ENCODE results near the gene ABTB2. TPM values are rescaled to one million over a fixed set of nuclear protein-coding genes. Genes with fewer than 3 reads are reported as not detected.
"Not testable (repeated sequence)": the region's sequence is repeated elsewhere in the genome, so short reads cannot be mapped to it uniquely, and the experiment has no call there.

Gene ABTB2
- total RNA-seq, 1 donor from 2014 or later, result 15.9 TPM

GRCh38 chr11:34190192-34191139 is 167.3 kb downstream of the ABTB2 start:
- intact Hi-C loops (cut with DNase I), result no loop called here
- DNase-seq (no peak), ATAC-seq (ENCODE audit: poor library complexity) (no peak)

GRCh38 chr11:34189191-34189590 is 168.6 kb downstream of the ABTB2 start:
- DNase-seq, result no peak
- intact Hi-C loops (cut with DNase I), result no loop called here
- no peak for ATAC-seq (ENCODE audit: poor library complexity)

GRCh38 chr11:34188181-34188580 is 169.6 kb downstream of the ABTB2 start:
- DNase-seq, result no peak

GRCh38 chr11:34185926-34186841 is 171.6 kb downstream of the ABTB2 start:
- no peak for DNase-seq
- intact Hi-C loops (cut with DNase I), result no loop called here

More at GRCh38 chr11:34188181-34188580, 169.6 kb downstream of the ABTB2 start:
- intact Hi-C loops (cut with DNase I), result no loop called here
- ATAC-seq (ENCODE audit: poor library complexity), result no peak

GRCh38 chr11:34184505-34185015 is 173.2 kb downstream of the ABTB2 start:
- intact Hi-C loops (cut with DNase I), result no loop called here
- no peak for ATAC-seq (ENCODE audit: poor library complexity)

More at GRCh38 chr11:34185926-34186841, 171.6 kb downstream of the ABTB2 start:
- ATAC-seq (ENCODE audit: poor library complexity), result peak; percentile 34

GRCh38 chr11:34183848-34184391 is 173.9 kb downstream of the ABTB2 start:
- ATAC-seq (ENCODE audit: poor library complexity) (no peak), DNase-seq (no peak)
- intact Hi-C loops (cut with DNase I), result no loop called here

More at GRCh38 chr11:34184505-34185015, 173.2 kb downstream of the ABTB2 start:
- DNase-seq, result no peak

- ATAC-seq (ENCODE audit: poor library complexity) (no peak), DNase-seq (no peak)
- intact Hi-C loops (cut with DNase I), result no loop called here
Measured at GRCh38 chr11:34182921-34183685, 174.7 kb downstream of the ABTB2 start.

- DNase-seq (no peak), ATAC-seq (ENCODE audit: poor library complexity) (no peak)
- intact Hi-C loops (cut with DNase I), result no loop called here
Measured at GRCh38 chr11:34182425-34182824, 175.4 kb downstream of the ABTB2 start.

- intact Hi-C loops (cut with DNase I), result no loop called here
- DNase-seq, result no peak
- ATAC-seq (ENCODE audit: poor library complexity), result peak; percentile 22
Measured at GRCh38 chr11:34181856-34182405, 175.9 kb downstream of the ABTB2 start.

GRCh38 chr11:34181251-34181650 is 176.6 kb downstream of the ABTB2 start:
- intact Hi-C loops (cut with DNase I), result no loop called here
- DNase-seq (no peak), ATAC-seq (ENCODE audit: poor library complexity) (no peak)

- ATAC-seq (ENCODE audit: poor library complexity); DNase-seq; intact Hi-C loops (cut with DNase I): not testable (repeated sequence)
Measured at GRCh38 chr11:34180814-34181165, 177.0 kb downstream of the ABTB2 start.

- intact Hi-C loops (cut with DNase I), result no loop called here
- DNase-seq (no peak), ATAC-seq (ENCODE audit: poor library complexity) (no peak)
Measured at GRCh38 chr11:34180040-34180813, 177.6 kb downstream of the ABTB2 start.

GRCh38 chr11:34179026-34179675 is 178.7 kb downstream of the ABTB2 start:
- no peak for DNase-seq
- ATAC-seq (ENCODE audit: poor library complexity), result no peak
- intact Hi-C loops (cut with DNase I), result no loop called here

GRCh38 chr11:34178209-34178821 is 179.5 kb downstream of the ABTB2 start:
- DNase-seq (no peak), ATAC-seq (ENCODE audit: poor library complexity) (no peak)
- intact Hi-C loops (cut with DNase I), result no loop called here

GRCh38 chr11:34176751-34177209 is 181.0 kb downstream of the ABTB2 start:
- intact Hi-C loops (cut with DNase I), result no loop called here
- ATAC-seq (ENCODE audit: poor library complexity) (no peak), DNase-seq (no peak)

Data from Right ventricle myocardium superior (tissue), 1 donor.